SK-N-SH (cell line): Measurements from ENCODE around the gene CDKAL1. TPM values are rescaled to one million over a fixed set of nuclear protein-coding genes. Genes with fewer than 3 reads are reported as not detected.

Experiments
- CTCF ChIA-PET: fragments of 300-600, 350-600 bp; formaldehyde crosslinking; extraction: SDS; loops from one replicate; lab custom pipeline; 2021; lab: Yijun Ruan, JAX
- POLR2A ChIA-PET: fragments of 350-600 bp; sonication (Branson Sonifier 250); formaldehyde crosslinking; extraction: SDS; loops from one replicate; lab custom pipeline; 2020; ENCODE audit warnings: antibody characterized with exemption, inconsistent platforms; lab: Yijun Ruan, JAX
- DNase-seq: peaks from one replicate; pipeline ENCODE4 v3.0.0; 2012
- H2AFZ ChIP-seq: fragments of 200-600 bp; sonication (generic); 2 replicates; pipeline ENCODE4 v1.8.1; 2016; ENCODE audit warnings: antibody characterized with exemption, mild to moderate bottlenecking, low read depth
- H3F3A ChIP-seq: fragments of 200-600 bp; sonication (generic); replicated peaks from 2 replicates; pipeline ENCODE3; 2016; ENCODE audit warnings: antibody characterized with exemption, mild to moderate bottlenecking; ENCODE audit not compliant: insufficient read depth
- H3K27ac ChIP-seq, 2 experiments: fragments of 200-500 bp in 1 of 2; fragments of 200-600 bp in 1 of 2; sonication (Bioruptor generic) in 1 of 2; sonication (generic), shearing (Covaris generic) in 1 of 2; 2 replicates each; pipeline versions ENCODE4 v1.5.1 to v1.6.1; 2014 to 2016; ENCODE audit warnings: low read depth in 2 of 2, inconsistent platforms in 1 of 2, low read length in 1 of 2, mild to moderate bottlenecking in 1 of 2, mixed read lengths in 1 of 2
- H3K27me3 ChIP-seq: fragments of 200-600 bp; sonication (generic), shearing (Covaris generic); 2 replicates; pipeline ENCODE4 v1.6.1; 2016; ENCODE audit warnings: mixed run types; ENCODE audit not compliant: insufficient read depth
- H3K36me3 ChIP-seq, 2 experiments: fragments of 200-500 bp in 1 of 2; fragments of 200-600 bp in 1 of 2; sonication (Bioruptor generic) in 1 of 2; sonication (generic) in 1 of 2; replicated peaks in 1 of 2; 2 replicates each; pipeline versions ENCODE3 to v1.5.1; 2014 to 2016; ENCODE audit warnings: low read length in 1 of 2, mild to moderate bottlenecking in 1 of 2; ENCODE audit not compliant: insufficient read depth in 2 of 2, control insufficient read depth in 1 of 2
- H3K4me1 ChIP-seq, 2 experiments: fragments of 200-500 bp in 1 of 2; fragments of 200-600 bp in 1 of 2; sonication (Bioruptor generic) in 1 of 2; sonication (generic), shearing (Covaris generic) in 1 of 2; 2 replicates each; pipeline versions ENCODE4 v1.5.1 to v1.6.1; 2014 to 2016; ENCODE audit warnings: low read depth in 1 of 2, low read length in 1 of 2, mixed run types in 1 of 2; ENCODE audit not compliant: insufficient read depth in 2 of 2, control insufficient read depth in 1 of 2
- H3K4me2 ChIP-seq: fragments of 200-600 bp; sonication (generic), shearing (Covaris generic); 2 replicates; pipeline ENCODE4 v1.6.1; 2017; ENCODE audit warnings: mixed run types
- H3K4me3 ChIP-seq, 2 experiments: fragments of 200-500 bp in 1 of 2; fragments of 200-600 bp in 1 of 2; sonication (Bioruptor generic) in 1 of 2; sonication (generic), shearing (Covaris generic) in 1 of 2; 2 replicates each; pipeline versions ENCODE4 v1.5.1 to v1.8.1; 2014 to 2016; ENCODE audit warnings: low read depth in 2 of 2, inconsistent platforms in 1 of 2, low read length in 1 of 2, mild to moderate bottlenecking in 1 of 2, mixed read lengths in 1 of 2, moderate library complexity in 1 of 2
- H3K79me2 ChIP-seq: fragments of 200-600 bp; sonication (generic); 2 replicates; pipeline ENCODE4 v1.8.1; 2017; ENCODE audit warnings: mild to moderate bottlenecking; ENCODE audit not compliant: insufficient read depth
- H3K9ac ChIP-seq: fragments of 200-600 bp; sonication (generic); 2 replicates; pipeline ENCODE4 v1.6.1; 2017; ENCODE audit warnings: mixed run types
- H3K9me2 ChIP-seq: fragments of 200-600 bp; sonication (generic); 2 replicates; pipeline ENCODE4 v1.6.1; 2017; ENCODE audit warnings: mixed run types
- H3K9me3 ChIP-seq: fragments of 200-600 bp; sonication (generic); 2 replicates; pipeline ENCODE4 v1.6.1; 2017; ENCODE audit warnings: mixed run types, mild to moderate bottlenecking, moderate library complexity
- H4K20me1 ChIP-seq: fragments of 200-600 bp; sonication (generic); 2 replicates; pipeline ENCODE4 v1.6.1; 2017; ENCODE audit warnings: mild to moderate bottlenecking, mixed run types; ENCODE audit not compliant: insufficient read depth
- EP300 ChIP-seq, 2 experiments: IDR thresholded peaks; 2 replicates each; pipeline versions ENCODE4 v1.4.0 to v1.6.1; 2012; ENCODE audit warnings: borderline replicate concordance in 1 of 2, low read depth in 1 of 2, low read length in 1 of 2
- FOSL2 ChIP-seq: IDR thresholded peaks from 2 replicates; pipeline ENCODE4 v1.4.0; 2012; ENCODE audit warnings: low read depth, mild to moderate bottlenecking, moderate library complexity, borderline replicate concordance
- GATA2 ChIP-seq: sonication (generic); formaldehyde crosslinking; IDR thresholded peaks from 2 replicates; pipeline ENCODE4 v1.5.0; 2020; ENCODE audit warnings: mild to moderate bottlenecking, missing genetic modification reagents
- JUND ChIP-seq: IDR thresholded peaks from 2 replicates; pipeline ENCODE4 v1.4.0; 2012
- MEF2A ChIP-seq: IDR thresholded peaks from 2 replicates; pipeline ENCODE4 v1.4.0; 2012; ENCODE audit warnings: low read depth, borderline replicate concordance
- POLR2AphosphoS5 ChIP-seq: IDR thresholded peaks from 2 replicates; pipeline ENCODE4 v1.6.1; 2012; ENCODE audit warnings: low read depth, low read length
- RAD21 ChIP-seq: IDR thresholded peaks from 2 replicates; pipeline ENCODE4 v1.6.1; 2012; ENCODE audit warnings: mild to moderate bottlenecking, low read length
- RXRA ChIP-seq: IDR thresholded peaks from 2 replicates; pipeline ENCODE4 v1.4.0; 2012; ENCODE audit warnings: low read depth, mild to moderate bottlenecking, borderline replicate concordance
- TCF12 ChIP-seq: IDR thresholded peaks from 2 replicates; pipeline ENCODE4 v1.4.0; 2012
- WGBS: methylation state at CpG from one replicate; pipeline ENCODE4 v1.1.6; 2017; ENCODE audit warnings: low lambda C conversion rate; 5-methylcytosine and 5-hydroxymethylcytosine counted together
- polyA plus RNA-seq, 3 experiments: library from polyadenylated mRNA; depleted of rRNA; stranded (reverse); fragments of >200 nt; gene quantifications; 2 replicates each; pipeline ENCODE4 v1.2.3, GENCODE V29; 2012
- TF ChIP-seq, protein P1 (sequence below): IDR thresholded peaks from 2 replicates; pipeline ENCODE4; 2012
- TF ChIP-seq, protein P2 (sequence below): fragments of 150-350 bp; IDR thresholded peaks from 2 replicates; pipeline ENCODE4 v1.6.1; 2017; ENCODE audit warnings: antibody characterized with exemption, low read length, low read depth, borderline replicate concordance
- TF ChIP-seq, protein P3 (sequence below): IDR thresholded peaks from 2 replicates; pipeline ENCODE4 v1.4.0; 2012; ENCODE audit warnings: low read depth, borderline replicate concordance
- TF ChIP-seq, protein P4 (sequence below): IDR thresholded peaks from 2 replicates; pipeline ENCODE4 v1.4.0; 2012; ENCODE audit warnings: low read depth
- TF ChIP-seq, protein P5 (sequence below): fragments of 150-350 bp; IDR thresholded peaks from 2 replicates; pipeline ENCODE4 v1.6.1; 2016; ENCODE audit warnings: mild to moderate bottlenecking, low read depth, low read length
- TF ChIP-seq, protein P6 (sequence below): IDR thresholded peaks from 2 replicates; pipeline ENCODE4 v1.6.1; 2012; ENCODE audit warnings: mild to moderate bottlenecking, low read depth, low read length, moderate library complexity

Gene CDKAL1
- polyA plus RNA-seq, 1 of the 3 experiments (the other 2 are of a cell fraction): 2.6 TPM

DNA sequence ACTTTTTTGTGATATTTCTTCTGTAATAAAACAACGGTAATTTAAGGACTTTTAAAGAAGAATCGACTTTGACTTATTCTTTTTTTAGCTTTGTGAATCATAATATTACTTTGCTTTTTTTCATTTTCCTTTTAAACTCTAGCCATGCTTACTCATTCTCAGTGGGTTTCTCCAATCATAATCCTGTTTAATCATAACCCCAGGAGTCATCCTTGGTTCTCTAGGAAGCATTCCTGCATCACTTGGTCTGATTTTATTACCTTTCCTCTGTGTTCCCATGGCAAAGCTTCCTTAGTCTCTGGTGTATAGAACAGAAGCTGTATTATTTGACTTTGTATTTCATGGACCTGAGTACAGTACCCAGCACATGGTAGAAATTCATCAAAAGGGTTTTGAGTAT is 223.5 kb downstream of the CDKAL1 start:
- CTCF ChIA-PET: interaction anchor here (1.2 kb wide), 1 partner anchor 185 kb away, joined by 3 read pairs; no protein-coding TSS in a partner anchor
- Histone ChIP-seq H3K4me2 (no peak overlapping the region), H3K9ac (no peak overlapping the region), H2AFZ (no peak overlapping the region), H3K79me2 (peaks cover 6% of the 10 kb centered on the region; the same call in 1 of the 2 replicates), H3K9me3 (no peaks in the 10 kb centered on the region), H3K4me3 (no peak overlapping the region), H3K4me1 (peaks cover 0 to 12% of the 10 kb centered on the region in 2 experiments; a peak in 2 of 4 replicates), H3K27ac (peak overlapping the region in 1 of 2 experiments; percentile 62; a peak in 2 of 4 replicates), H3F3A (peaks cover 4% of the 10 kb centered on the region), H4K20me1 (no peaks in the 10 kb centered on the region)
- 39% methylated on average over 2 of the region's 2 CpGs for WGBS
- no peak for DNase-seq
- TF ChIP-seq RAD21 (no peak), FOSL2 (peak; percentile 49), JUND (peak; percentile 33; the same call in 1 of the 2 replicates), RXRA (no peak), MEF2A (0 out of 2 replicates have a peak, but pooled peaks have one; percentile 43)
- TF ChIP-seq, protein P1, sequence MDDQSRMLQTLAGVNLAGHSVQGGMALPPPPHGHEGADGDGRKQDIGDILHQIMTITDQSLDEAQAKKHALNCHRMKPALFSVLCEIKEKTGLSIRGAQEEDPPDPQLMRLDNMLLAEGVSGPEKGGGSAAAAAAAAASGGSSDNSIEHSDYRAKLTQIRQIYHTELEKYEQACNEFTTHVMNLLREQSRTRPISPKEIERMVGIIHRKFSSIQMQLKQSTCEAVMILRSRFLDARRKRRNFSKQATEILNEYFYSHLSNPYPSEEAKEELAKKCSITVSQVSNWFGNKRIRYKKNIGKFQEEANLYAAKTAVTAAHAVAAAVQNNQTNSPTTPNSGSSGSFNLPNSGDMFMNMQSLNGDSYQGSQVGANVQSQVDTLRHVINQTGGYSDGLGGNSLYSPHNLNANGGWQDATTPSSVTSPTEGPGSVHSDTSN: no peak
- TF ChIP-seq, protein P2, sequence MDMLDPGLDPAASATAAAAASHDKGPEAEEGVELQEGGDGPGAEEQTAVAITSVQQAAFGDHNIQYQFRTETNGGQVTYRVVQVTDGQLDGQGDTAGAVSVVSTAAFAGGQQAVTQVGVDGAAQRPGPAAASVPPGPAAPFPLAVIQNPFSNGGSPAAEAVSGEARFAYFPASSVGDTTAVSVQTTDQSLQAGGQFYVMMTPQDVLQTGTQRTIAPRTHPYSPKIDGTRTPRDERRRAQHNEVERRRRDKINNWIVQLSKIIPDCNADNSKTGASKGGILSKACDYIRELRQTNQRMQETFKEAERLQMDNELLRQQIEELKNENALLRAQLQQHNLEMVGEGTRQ: no peak
- TF ChIP-seq, protein P3, sequence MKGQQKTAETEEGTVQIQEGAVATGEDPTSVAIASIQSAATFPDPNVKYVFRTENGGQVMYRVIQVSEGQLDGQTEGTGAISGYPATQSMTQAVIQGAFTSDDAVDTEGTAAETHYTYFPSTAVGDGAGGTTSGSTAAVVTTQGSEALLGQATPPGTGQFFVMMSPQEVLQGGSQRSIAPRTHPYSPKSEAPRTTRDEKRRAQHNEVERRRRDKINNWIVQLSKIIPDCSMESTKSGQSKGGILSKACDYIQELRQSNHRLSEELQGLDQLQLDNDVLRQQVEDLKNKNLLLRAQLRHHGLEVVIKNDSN: no peak
- TF ChIP-seq, protein P4, sequence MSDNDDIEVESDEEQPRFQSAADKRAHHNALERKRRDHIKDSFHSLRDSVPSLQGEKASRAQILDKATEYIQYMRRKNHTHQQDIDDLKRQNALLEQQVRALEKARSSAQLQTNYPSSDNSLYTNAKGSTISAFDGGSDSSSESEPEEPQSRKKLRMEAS: no peak
- TF ChIP-seq, all 33 proteins: peak for 3
- Histone ChIP-seq H3K36me3 (peaks cover 3 to 12% of the 10 kb centered on the region in 2 experiments), H3K9me2 (no peaks in the 10 kb centered on the region), H3K27me3 (no peaks in the 10 kb centered on the region)
- POLR2A ChIA-PET: no interaction called here

DNA sequence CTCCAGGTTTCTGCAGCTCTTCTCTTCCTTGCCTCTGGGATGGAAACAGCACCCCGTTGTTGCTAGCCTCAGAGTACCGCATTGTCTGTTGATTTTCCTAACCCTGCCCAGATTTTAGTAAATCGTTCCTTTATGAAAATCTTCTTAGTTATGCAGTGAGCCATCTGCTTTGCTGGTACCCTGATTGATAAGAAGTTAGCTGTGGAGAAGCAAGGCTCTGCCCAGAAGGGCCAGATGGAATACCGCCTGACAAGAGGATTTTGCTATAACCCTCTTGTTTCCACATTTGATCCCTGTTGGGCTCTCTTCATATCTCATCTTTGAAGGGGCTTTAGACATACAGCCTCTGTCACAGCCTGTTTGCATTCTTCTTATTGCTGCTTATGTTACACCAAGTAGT is 229.0 kb downstream of the CDKAL1 start:
- Histone ChIP-seq H3K36me3 (peaks cover 3 to 12% of the 10 kb centered on the region in 2 experiments), H3K4me2 (no peak overlapping the region), H3K9ac (no peak overlapping the region), H3K79me2 (no peaks in the 10 kb centered on the region), H3F3A (no peaks in the 10 kb centered on the region), H4K20me1 (no peaks in the 10 kb centered on the region), H3K4me3 (no peak overlapping the region), H3K9me2 (no peaks in the 10 kb centered on the region), H3K27ac (no peak overlapping the region), H3K9me3 (no peaks in the 10 kb centered on the region), H2AFZ (no peak overlapping the region), H3K27me3 (no peaks in the 10 kb centered on the region), H3K4me1 (peaks cover 0 to under 1% of the 10 kb centered on the region in 2 experiments; a peak in 1 of 4 replicates)
- no peak for DNase-seq
- TF ChIP-seq TCF12: no peak
- TF ChIP-seq GATA2: no peak
- TF ChIP-seq POLR2AphosphoS5: no peak
- TF ChIP-seq, protein P4: no peak
- TF ChIP-seq RXRA: no peak
- TF ChIP-seq, protein P5, sequence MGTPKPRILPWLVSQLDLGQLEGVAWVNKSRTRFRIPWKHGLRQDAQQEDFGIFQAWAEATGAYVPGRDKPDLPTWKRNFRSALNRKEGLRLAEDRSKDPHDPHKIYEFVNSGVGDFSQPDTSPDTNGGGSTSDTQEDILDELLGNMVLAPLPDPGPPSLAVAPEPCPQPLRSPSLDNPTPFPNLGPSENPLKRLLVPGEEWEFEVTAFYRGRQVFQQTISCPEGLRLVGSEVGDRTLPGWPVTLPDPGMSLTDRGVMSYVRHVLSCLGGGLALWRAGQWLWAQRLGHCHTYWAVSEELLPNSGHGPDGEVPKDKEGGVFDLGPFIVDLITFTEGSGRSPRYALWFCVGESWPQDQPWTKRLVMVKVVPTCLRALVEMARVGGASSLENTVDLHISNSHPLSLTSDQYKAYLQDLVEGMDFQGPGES: no peak
- no peak for TF ChIP-seq EP300 (IDR thresholded peaks at IDR 0.05; ENCODE audit: borderline replicate concordance in 1 of 2, low read depth in 1 of 2, low read length in 1 of 2)
- TF ChIP-seq, protein P6, sequence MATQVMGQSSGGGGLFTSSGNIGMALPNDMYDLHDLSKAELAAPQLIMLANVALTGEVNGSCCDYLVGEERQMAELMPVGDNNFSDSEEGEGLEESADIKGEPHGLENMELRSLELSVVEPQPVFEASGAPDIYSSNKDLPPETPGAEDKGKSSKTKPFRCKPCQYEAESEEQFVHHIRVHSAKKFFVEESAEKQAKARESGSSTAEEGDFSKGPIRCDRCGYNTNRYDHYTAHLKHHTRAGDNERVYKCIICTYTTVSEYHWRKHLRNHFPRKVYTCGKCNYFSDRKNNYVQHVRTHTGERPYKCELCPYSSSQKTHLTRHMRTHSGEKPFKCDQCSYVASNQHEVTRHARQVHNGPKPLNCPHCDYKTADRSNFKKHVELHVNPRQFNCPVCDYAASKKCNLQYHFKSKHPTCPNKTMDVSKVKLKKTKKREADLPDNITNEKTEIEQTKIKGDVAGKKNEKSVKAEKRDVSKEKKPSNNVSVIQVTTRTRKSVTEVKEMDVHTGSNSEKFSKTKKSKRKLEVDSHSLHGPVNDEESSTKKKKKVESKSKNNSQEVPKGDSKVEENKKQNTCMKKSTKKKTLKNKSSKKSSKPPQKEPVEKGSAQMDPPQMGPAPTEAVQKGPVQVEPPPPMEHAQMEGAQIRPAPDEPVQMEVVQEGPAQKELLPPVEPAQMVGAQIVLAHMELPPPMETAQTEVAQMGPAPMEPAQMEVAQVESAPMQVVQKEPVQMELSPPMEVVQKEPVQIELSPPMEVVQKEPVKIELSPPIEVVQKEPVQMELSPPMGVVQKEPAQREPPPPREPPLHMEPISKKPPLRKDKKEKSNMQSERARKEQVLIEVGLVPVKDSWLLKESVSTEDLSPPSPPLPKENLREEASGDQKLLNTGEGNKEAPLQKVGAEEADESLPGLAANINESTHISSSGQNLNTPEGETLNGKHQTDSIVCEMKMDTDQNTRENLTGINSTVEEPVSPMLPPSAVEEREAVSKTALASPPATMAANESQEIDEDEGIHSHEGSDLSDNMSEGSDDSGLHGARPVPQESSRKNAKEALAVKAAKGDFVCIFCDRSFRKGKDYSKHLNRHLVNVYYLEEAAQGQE: no peak
- WGBS: 95% methylated on average over 4 of the region's 4 CpGs
- POLR2A ChIA-PET: no interaction called here
- CTCF ChIA-PET: no interaction called here
